Measurements from ENCODE around the gene TSC2.

TSC2 gene

DNA sequence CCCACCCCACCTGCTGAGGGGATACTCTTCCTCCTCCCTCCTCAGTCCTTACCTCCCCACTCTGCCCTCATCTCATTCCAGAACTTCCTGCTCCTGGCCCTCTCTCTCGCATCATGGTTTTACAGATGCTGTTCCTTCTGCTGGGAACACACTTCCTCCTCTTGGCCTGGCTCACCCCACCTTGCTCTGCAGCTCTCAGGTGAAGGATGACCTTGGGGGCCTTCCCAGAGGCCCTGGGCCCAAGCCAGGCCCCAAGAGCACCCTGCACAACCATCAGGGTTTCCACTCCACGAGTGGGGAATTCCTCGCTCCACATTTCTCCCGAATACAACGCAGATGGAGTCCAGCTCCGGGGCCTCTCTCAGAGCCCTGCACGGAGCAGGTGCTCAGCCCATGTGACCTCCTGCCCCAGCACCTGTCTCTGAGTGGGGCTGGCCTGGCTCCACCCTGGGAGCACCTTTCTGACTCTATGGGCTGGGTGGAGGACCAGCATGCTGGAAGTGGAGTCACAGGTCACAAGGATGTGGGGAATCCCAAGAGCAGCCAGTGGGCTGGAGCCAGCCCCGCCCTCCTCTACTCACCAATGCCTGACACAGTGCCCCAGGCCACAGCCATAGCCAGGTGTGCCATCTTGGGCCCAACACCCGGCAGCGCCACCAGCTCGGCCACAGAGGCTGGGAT is 4.7 kb upstream of the TSC2 start:
- DNase-seq (ENCODE audit: low read depth in 4 of 4, low spot score in 1 of 4), result no peak

- DNase-seq (ENCODE audit: low read depth in 4 of 4, low spot score in 1 of 4), result no peak
Measured at GRCh38 chr16:2043667-2044451, 3.9 kb upstream of the TSC2 start.

- no peak for DNase-seq (ENCODE audit: low read depth in 4 of 4, low spot score in 1 of 4)
Measured at GRCh38 chr16:2044541-2044940, 3.2 kb upstream of the TSC2 start.

- no peak for DNase-seq (ENCODE audit: low read depth in 4 of 4, low spot score in 1 of 4)
Measured at GRCh38 chr16:2045965-2046892, 1.6 kb upstream of the TSC2 start.

- no peak for DNase-seq (ENCODE audit: low read depth in 4 of 4, low spot score in 1 of 4)
Measured at GRCh38 chr16:2046893-2047329, 874 bp upstream of the TSC2 start.

DNA sequence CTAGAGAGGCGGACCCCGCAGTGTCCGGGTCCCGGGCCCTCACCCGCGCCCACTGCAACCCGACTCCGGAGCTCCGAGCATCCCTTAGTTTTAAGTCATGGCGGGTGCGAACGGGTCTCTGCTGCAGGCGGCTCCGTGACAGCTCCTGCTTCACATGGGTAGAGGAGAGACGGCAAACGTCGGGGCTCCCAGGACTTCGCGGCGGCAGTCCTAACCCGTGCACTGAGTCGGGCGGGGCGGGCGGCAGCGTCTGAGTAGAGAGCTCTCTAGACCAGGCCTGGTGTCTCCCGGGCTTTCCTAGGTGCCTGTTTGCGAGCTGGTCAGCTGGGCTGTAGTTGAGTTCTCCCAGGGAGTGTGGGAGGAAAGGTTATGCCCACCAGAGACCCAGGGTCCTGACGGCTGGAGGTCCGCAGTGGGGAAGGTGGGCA is 345 bp downstream of the TSC2 start:
- DNase-seq (ENCODE audit: low read depth in 4 of 4, low spot score in 1 of 4), result no peak

DNA sequence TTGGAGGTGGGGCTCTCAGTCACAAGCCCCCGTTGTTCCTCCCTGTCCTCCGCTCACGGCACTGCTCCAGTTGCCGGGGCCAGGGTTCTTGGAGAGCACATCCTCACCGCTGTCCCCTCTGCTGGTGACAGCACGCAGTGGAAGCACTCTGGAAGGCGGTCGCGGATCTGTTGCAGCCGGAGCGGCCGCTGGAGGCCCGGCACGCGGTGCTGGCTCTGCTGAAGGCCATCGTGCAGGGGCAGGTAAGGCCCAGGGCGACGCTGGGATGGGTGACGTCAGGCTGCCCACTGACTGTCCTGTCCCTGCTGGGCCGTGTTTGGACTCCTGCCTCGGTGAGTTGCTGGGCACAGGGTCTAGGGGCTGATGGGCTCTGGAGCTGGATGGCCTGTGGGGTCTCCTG is 5.4 kb downstream of the TSC2 start:
- no peak for DNase-seq (ENCODE audit: low read depth in 4 of 4, low spot score in 1 of 4)

DNA sequence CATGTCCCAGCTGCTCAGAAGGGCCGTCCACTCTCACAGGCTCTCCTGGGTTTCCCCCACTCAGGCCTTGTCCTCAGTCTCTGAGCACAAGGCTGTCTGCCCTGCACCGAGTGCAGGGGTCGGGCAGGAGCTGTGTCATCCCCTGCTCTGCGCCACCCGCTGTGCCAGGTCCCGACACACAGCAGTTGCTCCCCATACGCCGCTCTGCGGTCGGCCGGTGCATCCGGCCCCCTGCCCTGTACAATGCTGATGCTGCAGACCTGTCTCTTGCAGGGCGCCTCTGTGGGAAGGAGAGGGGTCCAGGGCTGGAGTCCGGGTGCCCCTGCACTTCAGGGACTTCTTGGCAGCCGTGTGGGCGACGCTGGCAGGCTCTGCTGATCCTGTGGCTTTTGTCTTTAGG is 6.1 kb downstream of the TSC2 start:
- DNase-seq (ENCODE audit: low read depth in 4 of 4, low spot score in 1 of 4), result no peak

GRCh38 chr16:2054543-2055245 is 6.9 kb downstream of the TSC2 start:
- no peak for DNase-seq (ENCODE audit: low read depth in 4 of 4, low spot score in 1 of 4)

DNA sequence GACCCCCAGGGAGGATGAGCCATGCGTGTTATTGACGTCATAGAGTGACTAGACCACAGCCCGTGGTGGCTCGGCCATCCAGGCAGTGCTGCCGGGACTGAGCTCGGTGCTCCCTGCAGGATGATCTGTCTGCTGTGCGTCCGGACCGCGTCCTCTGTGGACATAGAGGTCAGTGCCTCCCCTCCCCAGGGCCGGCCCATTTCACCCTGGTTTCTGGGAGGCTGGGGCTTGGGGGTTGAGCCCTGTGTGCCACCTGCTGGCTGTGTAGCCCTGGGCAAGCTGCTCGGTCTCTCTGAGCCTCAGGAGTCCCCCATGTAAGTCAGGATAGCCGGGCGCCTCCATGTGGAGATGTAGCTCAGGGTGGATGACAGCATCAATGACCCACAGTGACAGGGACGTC is 8.3 kb downstream of the TSC2 start:
- no peak for DNase-seq (ENCODE audit: low read depth in 4 of 4, low spot score in 1 of 4)

GRCh38 chr16:2056681-2057407 is 9.1 kb downstream of the TSC2 start:
- DNase-seq (ENCODE audit: low read depth in 4 of 4, low spot score in 1 of 4), result no peak

GRCh38 chr16:2057438-2057837 is 9.7 kb downstream of the TSC2 start:
- DNase-seq (ENCODE audit: low read depth in 4 of 4, low spot score in 1 of 4), result no peak

DNA sequence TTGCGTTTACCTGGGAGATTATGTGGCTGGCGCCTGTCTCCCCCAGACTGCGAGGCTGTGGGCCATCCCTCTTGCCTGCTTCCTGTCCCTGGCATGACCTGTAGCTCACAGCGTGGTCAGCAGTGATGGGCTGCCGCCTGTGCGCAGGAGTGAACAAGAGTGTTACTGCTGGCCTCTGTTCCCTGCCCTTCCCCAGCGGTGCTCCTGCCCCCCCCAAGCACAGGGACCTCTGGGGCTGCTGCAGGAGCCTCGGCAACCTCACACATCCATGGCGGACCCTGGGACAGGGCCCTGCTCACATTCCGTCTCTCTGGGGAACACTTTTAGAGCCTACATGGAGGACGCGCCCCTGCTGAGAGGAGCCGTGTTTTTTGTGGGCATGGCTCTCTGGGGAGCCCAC is 10.6 kb downstream of the TSC2 start:
- no peak for DNase-seq (ENCODE audit: low read depth in 4 of 4, low spot score in 1 of 4)

DNA sequence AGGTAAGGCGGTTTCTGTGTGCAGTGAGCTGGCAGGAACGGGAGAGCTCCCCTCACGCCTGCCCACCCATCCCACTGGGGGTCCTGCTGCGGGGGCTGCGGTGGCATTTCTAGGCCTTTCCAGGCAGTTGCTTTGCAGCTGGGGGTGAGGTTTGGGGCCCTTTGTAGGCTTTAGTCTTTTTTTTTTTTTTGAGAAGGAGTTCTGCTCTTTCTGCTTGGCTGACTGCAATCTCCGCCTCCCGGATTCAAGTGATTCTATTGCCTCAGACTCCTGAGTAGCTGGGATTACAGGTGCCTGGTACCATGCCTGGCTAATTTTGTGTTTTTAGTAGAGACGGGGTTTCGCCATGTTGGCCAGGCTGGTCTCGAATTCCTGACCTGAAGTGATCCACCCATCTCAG is 11.1 kb downstream of the TSC2 start:
- no peak for DNase-seq (ENCODE audit: low read depth in 4 of 4, low spot score in 1 of 4)

DNA sequence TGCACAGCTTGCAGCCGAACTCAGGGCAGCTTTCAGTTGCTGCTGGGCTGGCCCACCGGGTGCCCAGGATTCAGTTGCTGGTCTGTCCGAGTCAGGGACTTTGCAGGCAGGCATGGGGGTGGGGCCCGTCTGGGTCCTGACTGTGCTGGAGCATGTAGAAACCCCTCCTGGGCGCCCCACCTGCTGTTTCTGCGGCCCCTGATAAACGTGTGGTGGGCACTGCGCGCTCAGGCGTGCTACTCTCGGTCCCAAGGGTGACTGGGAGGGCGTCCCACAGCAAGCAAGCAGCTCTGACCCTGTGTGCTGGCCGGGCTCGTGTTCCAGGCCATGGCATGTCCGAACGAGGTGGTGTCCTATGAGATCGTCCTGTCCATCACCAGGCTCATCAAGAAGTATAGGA is 12.6 kb downstream of the TSC2 start:
- no peak for DNase-seq (ENCODE audit: low read depth in 4 of 4, low spot score in 1 of 4)

- no peak for DNase-seq (ENCODE audit: low read depth in 4 of 4, low spot score in 1 of 4)
Measured at GRCh38 chr16:2061023-2061422, 13.2 kb downstream of the TSC2 start.

GRCh38 chr16:2061526-2061925 is 13.7 kb downstream of the TSC2 start:
- no peak for DNase-seq (ENCODE audit: low read depth in 4 of 4, low spot score in 1 of 4)

- DNase-seq (ENCODE audit: low read depth in 4 of 4, low spot score in 1 of 4), result no peak
Measured at GRCh38 chr16:2062801-2063200, 15.0 kb downstream of the TSC2 start.

GRCh38 chr16:2063861-2064260 is 16.1 kb downstream of the TSC2 start:
- no peak for DNase-seq (ENCODE audit: low read depth in 4 of 4, low spot score in 1 of 4)

DNA sequence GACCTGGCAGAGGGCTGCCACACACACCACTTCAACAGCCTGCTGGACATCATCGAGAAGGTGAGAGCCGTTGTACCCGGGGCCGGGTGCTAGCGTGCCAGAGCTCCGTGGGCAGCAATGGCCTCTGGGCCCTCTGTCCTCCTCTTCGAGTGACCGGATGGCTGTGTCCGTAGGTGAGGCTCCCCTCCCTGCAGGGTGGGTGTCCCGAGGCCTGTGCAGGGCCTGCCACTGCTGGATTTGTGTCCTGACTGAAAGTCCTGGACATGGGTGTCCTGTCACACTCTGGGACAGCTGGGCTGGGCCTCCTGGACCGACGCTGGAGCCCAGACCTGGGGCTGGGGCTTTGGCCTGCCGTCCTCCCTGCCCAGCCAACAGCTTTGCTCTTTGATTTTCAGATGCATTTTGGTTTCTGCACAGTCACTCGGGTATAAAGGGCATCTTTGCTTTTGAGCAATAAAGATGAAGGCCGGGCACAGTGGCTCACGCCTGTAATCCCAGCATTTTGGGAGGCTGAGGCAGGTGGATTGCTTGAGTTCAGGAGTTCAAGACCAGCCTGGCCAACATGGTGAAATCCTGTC is 16.7 kb downstream of the TSC2 start:
- no peak for DNase-seq (ENCODE audit: low read depth in 4 of 4, low spot score in 1 of 4)
